ENCODE results near the gene FAM193B. TPM values are rescaled to one million over a fixed set of nuclear protein-coding genes. Genes with fewer than 3 reads are reported as not detected.
A peak's percentile ranks its signal among the peaks of the same experiment; 100 is the strongest.

FAM193B gene
- total and polyA plus RNA-seq, 9 of the 15 experiments (the other 6 are each of a cell fraction or from before 2014, with no cell fraction given) = 4.4 to 76.4 (median 37.3) TPM

DNA sequence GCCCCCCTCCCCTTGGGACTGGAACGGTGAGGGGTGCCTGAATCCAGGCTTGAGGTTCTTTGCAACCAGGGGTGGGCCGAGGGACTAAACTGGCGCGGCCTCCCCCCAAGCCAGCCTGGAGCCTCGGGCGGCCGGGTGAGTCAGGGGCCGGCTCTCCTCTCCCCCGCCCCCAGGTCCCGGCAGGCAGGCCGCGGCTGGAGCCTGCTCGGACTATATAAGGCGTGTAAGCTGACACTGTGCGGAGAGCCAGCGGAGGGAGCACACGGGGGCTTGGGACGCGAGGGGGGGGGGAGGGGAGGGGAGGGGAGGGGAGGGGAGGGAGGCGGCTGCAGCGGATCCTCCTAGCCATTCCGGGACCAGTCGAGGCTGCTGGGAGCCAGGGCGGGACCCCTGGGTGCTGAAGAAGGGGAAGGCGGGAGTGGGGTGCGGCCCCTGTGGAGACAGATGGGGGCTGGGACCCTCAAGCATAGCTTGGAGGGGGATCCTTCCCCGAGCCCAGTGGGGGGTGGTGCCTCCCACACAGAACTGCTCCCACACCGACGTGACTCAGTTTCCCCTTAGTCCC lies 57.6 kb downstream of the FAM193B start (continued):
- peak; percentile 34; the same call in 1 of the 2 replicates for TF ChIP-seq CEBPG (CRISPR knock-in tag; IDR thresholded peaks at IDR 0.05)
- no peak for TF ChIP-seq CEBPG (tag; conservative IDR thresholded peaks at IDR 0.05 in 1 of 2, IDR thresholded peaks at IDR 0.05 in 1 of 2)
- TF ChIP-seq SIN3A (IDR thresholded peaks at IDR 0.05; ENCODE audit: borderline replicate concordance in 2 of 2, control insufficient read depth in 1 of 2, low read depth in 2 of 2, low read length in 2 of 2) = no peak; a peak in 2 of 4 replicates
- no peak for TF ChIP-seq E4F1 (CRISPR knock-in tag; IDR thresholded peaks at IDR 0.05; ENCODE audit: borderline replicate concordance)
- peak; percentile 29; the same call in 1 of the 2 replicates for TF ChIP-seq ATF7 (IDR thresholded peaks at IDR 0.05)
- TF ChIP-seq POLR2B (IDR thresholded peaks at IDR 0.05; ENCODE audit: low read depth, partially characterized antibody) = peak; percentile 17
- TF ChIP-seq CBFB (CRISPR knock-in tag; IDR thresholded peaks at IDR 0.05) = no peak
- TF ChIP-seq, protein P1, sequence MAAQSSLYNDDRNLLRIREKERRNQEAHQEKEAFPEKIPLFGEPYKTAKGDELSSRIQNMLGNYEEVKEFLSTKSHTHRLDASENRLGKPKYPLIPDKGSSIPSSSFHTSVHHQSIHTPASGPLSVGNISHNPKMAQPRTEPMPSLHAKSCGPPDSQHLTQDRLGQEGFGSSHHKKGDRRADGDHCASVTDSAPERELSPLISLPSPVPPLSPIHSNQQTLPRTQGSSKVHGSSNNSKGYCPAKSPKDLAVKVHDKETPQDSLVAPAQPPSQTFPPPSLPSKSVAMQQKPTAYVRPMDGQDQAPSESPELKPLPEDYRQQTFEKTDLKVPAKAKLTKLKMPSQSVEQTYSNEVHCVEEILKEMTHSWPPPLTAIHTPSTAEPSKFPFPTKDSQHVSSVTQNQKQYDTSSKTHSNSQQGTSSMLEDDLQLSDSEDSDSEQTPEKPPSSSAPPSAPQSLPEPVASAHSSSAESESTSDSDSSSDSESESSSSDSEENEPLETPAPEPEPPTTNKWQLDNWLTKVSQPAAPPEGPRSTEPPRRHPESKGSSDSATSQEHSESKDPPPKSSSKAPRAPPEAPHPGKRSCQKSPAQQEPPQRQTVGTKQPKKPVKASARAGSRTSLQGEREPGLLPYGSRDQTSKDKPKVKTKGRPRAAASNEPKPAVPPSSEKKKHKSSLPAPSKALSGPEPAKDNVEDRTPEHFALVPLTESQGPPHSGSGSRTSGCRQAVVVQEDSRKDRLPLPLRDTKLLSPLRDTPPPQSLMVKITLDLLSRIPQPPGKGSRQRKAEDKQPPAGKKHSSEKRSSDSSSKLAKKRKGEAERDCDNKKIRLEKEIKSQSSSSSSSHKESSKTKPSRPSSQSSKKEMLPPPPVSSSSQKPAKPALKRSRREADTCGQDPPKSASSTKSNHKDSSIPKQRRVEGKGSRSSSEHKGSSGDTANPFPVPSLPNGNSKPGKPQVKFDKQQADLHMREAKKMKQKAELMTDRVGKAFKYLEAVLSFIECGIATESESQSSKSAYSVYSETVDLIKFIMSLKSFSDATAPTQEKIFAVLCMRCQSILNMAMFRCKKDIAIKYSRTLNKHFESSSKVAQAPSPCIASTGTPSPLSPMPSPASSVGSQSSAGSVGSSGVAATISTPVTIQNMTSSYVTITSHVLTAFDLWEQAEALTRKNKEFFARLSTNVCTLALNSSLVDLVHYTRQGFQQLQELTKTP (IDR thresholded peaks at IDR 0.05; ENCODE audit: low read depth in 1 of 2, partially characterized antibody in 2 of 2) = no peak
- TF ChIP-seq RBM25 (IDR thresholded peaks at IDR 0.05; ENCODE audit: low read depth, low read length, severe bottlenecking) = no peak
- no peak for TF ChIP-seq NR0B1 (IDR thresholded peaks at IDR 0.05; ENCODE audit: partially characterized antibody)

All from K562 (cell line).